ENCODE results near the gene ETV2. TPM values are rescaled to one million over a fixed set of nuclear protein-coding genes. Genes with fewer than 3 reads are reported as not detected.
"Not testable (repeated sequence)": the region's sequence is repeated elsewhere in the genome, so short reads cannot be mapped to it uniquely, and the experiment has no call there.

The ETV2 gene
- total and polyA plus RNA-seq, 2 donors (not counting 3 experiments of a cell fraction or from before 2014, with no cell fraction given): 1.0 to 1.5 TPM

DNA sequence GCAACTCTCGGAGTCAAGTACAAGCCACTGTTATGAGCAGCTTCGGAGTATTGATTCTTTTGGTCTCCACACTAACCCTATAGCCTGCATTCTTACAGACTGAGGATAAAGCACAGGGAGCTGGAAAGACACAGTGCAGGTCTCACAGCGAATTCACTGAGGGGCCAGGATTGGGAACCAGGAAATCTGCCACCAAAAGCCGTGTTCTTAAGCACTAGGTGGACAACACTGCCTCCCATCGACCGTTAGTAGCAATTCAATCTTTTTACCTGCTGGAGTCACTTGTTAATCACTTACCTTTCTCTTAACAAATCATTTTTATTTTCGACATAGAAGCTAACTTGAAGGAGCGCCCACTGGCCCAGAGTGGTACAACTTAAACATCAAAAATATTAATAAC lies 49.3 kb upstream of the ETV2 start:
- H3K4me1 ChIP-seq (ENCODE audit: control insufficient read depth, extremely low read depth, insufficient read depth, low read length): no peaks in the 10 kb centered on the region
- no TSS peak for BruUV-seq (replicated peaks)
- H3K79me2 ChIP-seq (ENCODE audit: control insufficient read depth, insufficient read depth, low read length): no peaks in the 10 kb centered on the region
- H3K9me1 ChIP-seq (replicated peaks; ENCODE audit: control insufficient read depth, extremely low read depth, insufficient read depth, low read length): no peaks in the 10 kb centered on the region
- dilution Hi-C loops (cut with MboI; ENCODE audit: extremely low pct_ligation_motif_present, low sequenced_read_pairs): no loop called here
- ChIA-PET POLR2A (no interaction called here), CTCF (interaction anchor here (1.1 to 2.1 kb wide), 5 partner anchors 13 to 239 kb away, joined by 3 to 9 read pairs (median 5); no protein-coding TSS in a partner anchor)
- H2AFZ ChIP-seq (ENCODE audit: low read depth, low read length): peak overlapping the region; percentile 20
- H3K36me3 ChIP-seq (ENCODE audit: control insufficient read depth in 2 of 2, extremely low read depth in 1 of 2, insufficient read depth in 2 of 2, low read length in 2 of 2): no peaks in the 10 kb centered on the region
- H3K27ac ChIP-seq (ENCODE audit: insufficient read depth, low read depth, low read length): no peak overlapping the region
- peak; percentile 40 for FAIRE-seq
- no peaks in the 10 kb centered on the region for H3K27me3 ChIP-seq (ENCODE audit: control insufficient read depth in 2 of 2, insufficient read depth in 2 of 2, low read length in 2 of 2)
- H4K20me1 ChIP-seq (replicated peaks; ENCODE audit: control insufficient read depth, extremely low read depth, insufficient read depth, low read length): no peaks in the 10 kb centered on the region
- intact Hi-C loops (cut with micrococcal nuclease): loop anchor here (1.0 kb wide), 1 partner anchor 82 kb away; no protein-coding TSS in a partner anchor
- H3K4me2 ChIP-seq (ENCODE audit: insufficient read depth, low read length): no peak overlapping the region
- no peaks in the 10 kb centered on the region for H3K9me3 ChIP-seq (replicated peaks; ENCODE audit: control insufficient read depth, insufficient read depth, low read length)
- no peak overlapping the region for H3K9ac ChIP-seq (replicated peaks; ENCODE audit: extremely low read depth, insufficient read depth, low read length)
- DNase-seq (ENCODE audit: low read depth, low spot score): peak; percentile 25
- TF ChIP-seq JUN (IDR thresholded peaks at IDR 0.05; ENCODE audit: borderline replicate concordance, insufficient read depth, insufficient read length, low read depth): no peak
- TF ChIP-seq, protein P1, sequence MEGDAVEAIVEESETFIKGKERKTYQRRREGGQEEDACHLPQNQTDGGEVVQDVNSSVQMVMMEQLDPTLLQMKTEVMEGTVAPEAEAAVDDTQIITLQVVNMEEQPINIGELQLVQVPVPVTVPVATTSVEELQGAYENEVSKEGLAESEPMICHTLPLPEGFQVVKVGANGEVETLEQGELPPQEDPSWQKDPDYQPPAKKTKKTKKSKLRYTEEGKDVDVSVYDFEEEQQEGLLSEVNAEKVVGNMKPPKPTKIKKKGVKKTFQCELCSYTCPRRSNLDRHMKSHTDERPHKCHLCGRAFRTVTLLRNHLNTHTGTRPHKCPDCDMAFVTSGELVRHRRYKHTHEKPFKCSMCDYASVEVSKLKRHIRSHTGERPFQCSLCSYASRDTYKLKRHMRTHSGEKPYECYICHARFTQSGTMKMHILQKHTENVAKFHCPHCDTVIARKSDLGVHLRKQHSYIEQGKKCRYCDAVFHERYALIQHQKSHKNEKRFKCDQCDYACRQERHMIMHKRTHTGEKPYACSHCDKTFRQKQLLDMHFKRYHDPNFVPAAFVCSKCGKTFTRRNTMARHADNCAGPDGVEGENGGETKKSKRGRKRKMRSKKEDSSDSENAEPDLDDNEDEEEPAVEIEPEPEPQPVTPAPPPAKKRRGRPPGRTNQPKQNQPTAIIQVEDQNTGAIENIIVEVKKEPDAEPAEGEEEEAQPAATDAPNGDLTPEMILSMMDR (IDR thresholded peaks at IDR 0.05; ENCODE audit: extremely low read depth in 1 of 2, insufficient read depth in 1 of 2, low read depth in 1 of 2, low read length in 2 of 2): peak; percentile 31 to 33
- no peak for TF ChIP-seq POLR2AphosphoS5 (IDR thresholded peaks at IDR 0.05; ENCODE audit: insufficient read depth, low read depth, low read length)
- no peak overlapping the region for H3K4me3 ChIP-seq (replicated peaks in 1 of 3; ENCODE audit: insufficient read depth in 1 of 3, low read depth in 1 of 3, low read length in 3 of 3)

DNA sequence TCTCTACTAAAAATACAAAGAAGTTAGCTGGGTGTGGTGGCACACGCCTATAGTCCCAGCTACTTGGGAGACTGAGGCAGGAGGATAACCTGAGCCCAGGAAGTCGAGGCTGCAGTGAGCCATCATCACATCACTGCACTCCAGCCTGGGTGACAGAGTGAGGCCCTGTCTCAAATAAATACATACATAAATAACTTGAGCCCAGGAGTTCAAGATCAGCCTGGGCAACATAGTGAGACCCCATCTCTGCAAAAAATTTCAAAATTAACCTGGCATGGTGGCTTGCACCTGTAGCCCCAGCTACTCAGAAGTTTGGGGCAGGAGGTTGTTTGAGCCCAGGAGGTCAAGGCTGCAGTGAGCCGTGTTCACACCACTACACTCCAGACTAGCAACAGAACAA lies 46.5 kb upstream of the ETV2 start:
- H3K9ac ChIP-seq (replicated peaks; ENCODE audit: extremely low read depth, insufficient read depth, low read length); H2AFZ ChIP-seq (ENCODE audit: low read depth, low read length); intact Hi-C loops (cut with micrococcal nuclease); H3K4me1 ChIP-seq (ENCODE audit: control insufficient read depth, extremely low read depth, insufficient read depth, low read length); H3K36me3 ChIP-seq (ENCODE audit: control insufficient read depth in 2 of 2, extremely low read depth in 1 of 2, insufficient read depth in 2 of 2, low read length in 2 of 2); H3K4me2 ChIP-seq (ENCODE audit: insufficient read depth, low read length); BruUV-seq (replicated peaks); H4K20me1 ChIP-seq (replicated peaks; ENCODE audit: control insufficient read depth, extremely low read depth, insufficient read depth, low read length); FAIRE-seq; CTCF ChIA-PET; POLR2A ChIA-PET; H3K9me1 ChIP-seq (replicated peaks; ENCODE audit: control insufficient read depth, extremely low read depth, insufficient read depth, low read length); H3K27me3 ChIP-seq (ENCODE audit: control insufficient read depth in 2 of 2, insufficient read depth in 2 of 2, low read length in 2 of 2); dilution Hi-C loops (cut with MboI; ENCODE audit: extremely low pct_ligation_motif_present, low sequenced_read_pairs); H3K79me2 ChIP-seq (ENCODE audit: control insufficient read depth, insufficient read depth, low read length); H3K9me3 ChIP-seq (replicated peaks; ENCODE audit: control insufficient read depth, insufficient read depth, low read length); H3K27ac ChIP-seq (ENCODE audit: insufficient read depth, low read depth, low read length); H3K4me3 ChIP-seq (replicated peaks in 1 of 3; ENCODE audit: insufficient read depth in 1 of 3, low read depth in 1 of 3, low read length in 3 of 3); DNase-seq (ENCODE audit: low read depth, low spot score): not testable (repeated sequence)
